Chondrocyte (in vitro differentiated cells): ENCODE results near the gene SGF29. TPM values are rescaled to one million over a fixed set of nuclear protein-coding genes. Genes with fewer than 3 reads are reported as not detected.

Source experiments
- DNase-seq: peaks from one replicate; pipeline ENCODE4 v3.0.0; 2021; ENCODE audit warnings: mixed read lengths, low spot score
- H3K27ac Mint-ChIP-seq: one replicate; pipeline ENCODE4 v1.8.0; 2021; ENCODE audit warnings: mild to moderate bottlenecking, moderate library complexity, mixed read lengths; ENCODE audit not compliant: unreplicated experiment
- H3K27me3 Mint-ChIP-seq: 2 replicates; pipeline ENCODE4 v1.8.0; 2021; ENCODE audit warnings: low read depth, mixed read lengths
- H3K36me3 Mint-ChIP-seq: 2 replicates; pipeline ENCODE4 v1.8.0; 2021; ENCODE audit warnings: low read depth, mixed read lengths
- H3K4me1 Mint-ChIP-seq: 2 replicates; pipeline ENCODE4 v1.8.0; 2021; ENCODE audit warnings: low read depth, mild to moderate bottlenecking, mixed read lengths
- H3K4me3 Mint-ChIP-seq: one replicate; pipeline ENCODE4 v1.8.0; 2021; ENCODE audit warnings: mild to moderate bottlenecking, moderate library complexity, mixed read lengths; ENCODE audit not compliant: unreplicated experiment
- H3K9me3 Mint-ChIP-seq: 2 replicates; pipeline ENCODE4 v1.8.0; 2021; ENCODE audit warnings: low read depth, mixed read lengths
- CTCF ChIP-seq: fragments of 200-600 bp; sonication (generic); IDR thresholded peaks from 2 replicates; pipeline ENCODE4 v1.5.0; 2021; ENCODE audit warnings: antibody characterized with exemption, mild to moderate bottlenecking, moderate library complexity
- total RNA-seq: library from RNA; stranded (reverse); gene quantifications from 3 replicates; pipeline ENCODE4 v1.2.1, GENCODE V29; 2021

SGF29 gene
- total RNA-seq, 1 donor from 2014 or later = 17.1 TPM

- no peak for DNase-seq
- no peaks in the 10 kb centered on the region for H3K27me3 Mint-ChIP-seq
- H3K4me3 Mint-ChIP-seq = no peak overlapping the region
- peaks cover 1% of the 10 kb centered on the region for H3K36me3 Mint-ChIP-seq
- H3K27ac Mint-ChIP-seq = no peak overlapping the region
- TF ChIP-seq CTCF = no peak
- peaks cover 4% of the 10 kb centered on the region for H3K9me3 Mint-ChIP-seq
- H3K4me1 Mint-ChIP-seq = peaks cover 21% of the 10 kb centered on the region
Observed at GRCh38 chr16:28573738-28574718, 20.3 kb downstream of the SGF29 start.

- H3K27ac Mint-ChIP-seq = no peak overlapping the region
- peaks cover 17% of the 10 kb centered on the region for H3K4me1 Mint-ChIP-seq
- peaks cover 1% of the 10 kb centered on the region for H3K36me3 Mint-ChIP-seq
- no peak for DNase-seq
- no peak for TF ChIP-seq CTCF
- no peaks in the 10 kb centered on the region for H3K9me3 Mint-ChIP-seq
- no peaks in the 10 kb centered on the region for H3K27me3 Mint-ChIP-seq
- no peak overlapping the region for H3K4me3 Mint-ChIP-seq
Observed at GRCh38 chr16:28574925-28575324, 21.2 kb downstream of the SGF29 start.

- no peaks in the 10 kb centered on the region for H3K9me3 Mint-ChIP-seq
- H3K27ac Mint-ChIP-seq = no peak overlapping the region
- no peak for TF ChIP-seq CTCF
- H3K27me3 Mint-ChIP-seq = no peaks in the 10 kb centered on the region
- H3K36me3 Mint-ChIP-seq = peaks cover 1% of the 10 kb centered on the region
- peaks cover 17% of the 10 kb centered on the region for H3K4me1 Mint-ChIP-seq
- H3K4me3 Mint-ChIP-seq = no peak overlapping the region
- DNase-seq = no peak
Observed at GRCh38 chr16:28575446-28576109, 21.9 kb downstream of the SGF29 start.

- no peaks in the 10 kb centered on the region for H3K9me3 Mint-ChIP-seq
- peaks cover 16% of the 10 kb centered on the region for H3K36me3 Mint-ChIP-seq
- TF ChIP-seq CTCF = no peak
- peaks cover 2% of the 10 kb centered on the region for H3K4me1 Mint-ChIP-seq
- no peak overlapping the region for H3K4me3 Mint-ChIP-seq
- DNase-seq = no peak
- H3K27me3 Mint-ChIP-seq = no peaks in the 10 kb centered on the region
- no peak overlapping the region for H3K27ac Mint-ChIP-seq
Observed at GRCh38 chr16:28580726-28581315, 27.1 kb downstream of the SGF29 start.

- no peak overlapping the region for H3K27ac Mint-ChIP-seq
- H3K36me3 Mint-ChIP-seq = peaks cover 29% of the 10 kb centered on the region
- no peak for TF ChIP-seq CTCF
- H3K9me3 Mint-ChIP-seq = no peaks in the 10 kb centered on the region
- no peak for DNase-seq
- H3K27me3 Mint-ChIP-seq = no peaks in the 10 kb centered on the region
- H3K4me1 Mint-ChIP-seq = peaks cover 16% of the 10 kb centered on the region
- H3K4me3 Mint-ChIP-seq = no peak overlapping the region
Observed at GRCh38 chr16:28585674-28586073, 32.0 kb downstream of the SGF29 start.
